HepG2 (cell line): ENCODE measurements around the gene CCNB1.

Experiments used
- YY1 ChIP-seq: IDR thresholded peaks from 2 replicates; pipeline ENCODE4 v1.6.1; 2011; ENCODE audit warnings: low read length, low read depth, moderate library complexity, mild to moderate bottlenecking; ENCODE audit not compliant: insufficient read depth, insufficient replicate concordance
- ZFX ChIP-seq: sonication (generic); formaldehyde crosslinking; IDR thresholded peaks from 2 replicates; pipeline ENCODE4 v1.4.0; 2020; ENCODE audit warnings: mild to moderate bottlenecking, low read depth, missing genetic modification reagents, moderate library complexity
- TF ChIP-seq, protein P1 (sequence below): sonication (generic); formaldehyde crosslinking; IDR thresholded peaks from 2 replicates; pipeline ENCODE4 v1.8.0; 2023; ENCODE audit warnings: mild to moderate bottlenecking, missing genetic modification reagents

DNA sequence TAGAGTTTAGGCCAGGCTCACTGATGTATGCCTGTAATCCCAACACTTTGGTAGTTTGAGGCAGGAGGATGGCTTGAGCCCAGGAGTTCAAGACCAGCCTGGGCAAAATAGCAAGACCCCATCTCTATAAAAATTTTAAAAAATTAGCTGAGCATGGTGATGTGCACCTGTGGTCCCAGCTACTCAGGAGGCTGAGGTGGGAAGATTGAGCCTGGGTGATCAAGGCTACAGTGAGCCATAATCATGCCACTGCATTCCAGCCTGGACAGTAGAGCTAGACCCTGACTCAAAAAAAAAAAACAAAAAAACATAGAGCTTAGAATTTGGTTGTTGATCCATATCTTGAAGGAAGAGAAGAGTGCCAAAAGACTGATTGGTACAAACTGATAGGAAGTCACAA is 53.0 kb downstream of the CCNB1 start:
- TF ChIP-seq, protein P1, sequence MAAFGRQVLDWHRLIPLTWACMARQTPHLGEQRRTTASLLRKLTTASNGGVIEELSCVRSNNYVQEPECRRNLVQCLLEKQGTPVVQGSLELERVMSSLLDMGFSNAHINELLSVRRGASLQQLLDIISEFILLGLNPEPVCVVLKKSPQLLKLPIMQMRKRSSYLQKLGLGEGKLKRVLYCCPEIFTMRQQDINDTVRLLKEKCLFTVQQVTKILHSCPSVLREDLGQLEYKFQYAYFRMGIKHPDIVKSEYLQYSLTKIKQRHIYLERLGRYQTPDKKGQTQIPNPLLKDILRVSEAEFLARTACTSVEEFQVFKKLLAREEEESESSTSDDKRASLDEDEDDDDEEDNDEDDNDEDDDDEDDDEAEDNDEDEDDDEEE (CRISPR knock-in tag) = no peak
- TF ChIP-seq ZFX (CRISPR knock-in tag) (no peak), YY1 (no peak)
